NK-92 (cell line): ENCODE data around the gene EPC2.

Experiments
- DNase-seq: peaks from one replicate; lab custom pipeline; 2025; ENCODE audit not compliant: unreplicated experiment; lab: John Stamatoyannopoulos, UW

Gene EPC2

GRCh38 chr2:148802448-148803220 lies 158.1 kb downstream of the EPC2 start:
- no peak for DNase-seq

- DNase-seq: no peak
Observed at GRCh38 chr2:148810081-148810480, 165.5 kb downstream of the EPC2 start.

- no peak for DNase-seq
Observed at GRCh38 chr2:148812306-148812705, 167.8 kb downstream of the EPC2 start.

- DNase-seq: no peak
Observed at GRCh38 chr2:148813603-148814065, 169.1 kb downstream of the EPC2 start.

GRCh38 chr2:148814143-148814859 lies 169.8 kb downstream of the EPC2 start:
- DNase-seq: no peak

- no peak for DNase-seq
Observed at GRCh38 chr2:148814860-148815419, 170.4 kb downstream of the EPC2 start.

- no peak for DNase-seq
Observed at GRCh38 chr2:148816176-148816575, 171.6 kb downstream of the EPC2 start.

GRCh38 chr2:148817210-148817708 lies 172.7 kb downstream of the EPC2 start:
- no peak for DNase-seq

- DNase-seq: no peak
Observed at GRCh38 chr2:148819019-148819585, 174.6 kb downstream of the EPC2 start.

- DNase-seq: no peak
Observed at GRCh38 chr2:148824190-148824589, 179.6 kb downstream of the EPC2 start.

GRCh38 chr2:148826791-148827190 lies 182.2 kb downstream of the EPC2 start:
- no peak for DNase-seq

GRCh38 chr2:148828941-148829340 lies 184.4 kb downstream of the EPC2 start:
- DNase-seq: no peak

GRCh38 chr2:148829618-148830017 lies 185.1 kb downstream of the EPC2 start:
- no peak for DNase-seq

- DNase-seq: no peak
Observed at GRCh38 chr2:148832637-148833036, 188.1 kb downstream of the EPC2 start.
